HFFc6 (cell line): Measurements from ENCODE around the gene FER. TPM values are rescaled to one million over a fixed set of nuclear protein-coding genes. Genes with fewer than 3 reads are reported as not detected.
A peak's percentile ranks its signal among the peaks of the same experiment; 100 is the strongest.

Experiments used
- DNase-seq: peaks from one replicate; pipeline ENCODE4 v3.0.0-alpha.2; 2018
- H3K27ac Mint-ChIP-seq: 2 replicates; pipeline ENCODE4 v1.8.0; 2020; ENCODE audit warnings: mild to moderate bottlenecking, mixed read lengths
- H3K27me3 Mint-ChIP-seq: 2 replicates; pipeline ENCODE4 v1.8.0; 2021; ENCODE audit warnings: mild to moderate bottlenecking, moderate library complexity, mixed read lengths; ENCODE audit not compliant: insufficient read depth
- H3K36me3 Mint-ChIP-seq: 2 replicates; pipeline ENCODE4 v1.8.0; 2021; ENCODE audit warnings: low read depth, mixed read lengths
- H3K4me1 Mint-ChIP-seq: 2 replicates; pipeline ENCODE4 v1.8.0; 2020; ENCODE audit warnings: low read depth, mixed read lengths
- H3K4me3 Mint-ChIP-seq: 2 replicates; pipeline ENCODE4 v1.8.0; 2020; ENCODE audit warnings: mild to moderate bottlenecking, moderate library complexity, mixed read lengths
- H3K9me3 Mint-ChIP-seq: 2 replicates; pipeline ENCODE4 v1.8.0; 2020; ENCODE audit warnings: mild to moderate bottlenecking, mixed read lengths
- CTCF ChIP-seq: fragments of 200-600 bp; sonication (generic); IDR thresholded peaks from 2 replicates; pipeline ENCODE4 v1.5.0; 2021; ENCODE audit warnings: antibody characterized with exemption, mild to moderate bottlenecking
- total RNA-seq, 6 experiments: library from RNA; stranded (reverse); fragmentation: NEBNext Ultra II Directional; extraction: Animal tissue kit (Norgen Biotek cat#: 25700); gene quantifications; 2 replicates in 1 of 6; 3 replicates in 5 of 6; pipeline ENCODE4 v1.2.3, GENCODE V29; 2021

The FER gene
- total RNA-seq, 6 experiments from 2014 or later: 20.2 to 24.6 (median 22.9) TPM

GRCh38 chr5:108919591-108920326, 172.1 kb downstream of the FER start:
- no peak overlapping the region for H3K4me3 Mint-ChIP-seq
- no peaks in the 10 kb centered on the region for H3K36me3 Mint-ChIP-seq
- 0 out of 2 replicates have a peak, but pooled peaks cover 2% of the 10 kb centered on the region for H3K27me3 Mint-ChIP-seq
- no peaks in the 10 kb centered on the region for H3K9me3 Mint-ChIP-seq
- no peak for DNase-seq
- H3K27ac Mint-ChIP-seq: no peak overlapping the region
- H3K4me1 Mint-ChIP-seq: peaks cover 9% of the 10 kb centered on the region; the same call in 1 of the 2 replicates
- peak; percentile 71 for TF ChIP-seq CTCF

GRCh38 chr5:108924457-108924961, 176.8 kb downstream of the FER start:
- Mint-ChIP-seq H3K36me3 (no peaks in the 10 kb centered on the region), H3K9me3 (no peaks in the 10 kb centered on the region), H3K27me3 (no peaks in the 10 kb centered on the region), H3K4me1 (peaks cover 6% of the 10 kb centered on the region; the same call in 1 of the 2 replicates), H3K4me3 (no peak overlapping the region), H3K27ac (no peak overlapping the region)
- TF ChIP-seq CTCF: peak; percentile 38; the same call in 1 of the 2 replicates
- no peak for DNase-seq

- peaks cover 6% of the 10 kb centered on the region; the same call in 1 of the 2 replicates for H3K4me1 Mint-ChIP-seq
- no peaks in the 10 kb centered on the region for H3K27me3 Mint-ChIP-seq
- no peak for DNase-seq
- no peaks in the 10 kb centered on the region for H3K9me3 Mint-ChIP-seq
- no peak for TF ChIP-seq CTCF
- H3K27ac Mint-ChIP-seq: no peak overlapping the region
- H3K4me3 Mint-ChIP-seq: no peak overlapping the region
- H3K36me3 Mint-ChIP-seq: no peaks in the 10 kb centered on the region
Measured at GRCh38 chr5:108925073-108925472, 177.4 kb downstream of the FER start.

DNA sequence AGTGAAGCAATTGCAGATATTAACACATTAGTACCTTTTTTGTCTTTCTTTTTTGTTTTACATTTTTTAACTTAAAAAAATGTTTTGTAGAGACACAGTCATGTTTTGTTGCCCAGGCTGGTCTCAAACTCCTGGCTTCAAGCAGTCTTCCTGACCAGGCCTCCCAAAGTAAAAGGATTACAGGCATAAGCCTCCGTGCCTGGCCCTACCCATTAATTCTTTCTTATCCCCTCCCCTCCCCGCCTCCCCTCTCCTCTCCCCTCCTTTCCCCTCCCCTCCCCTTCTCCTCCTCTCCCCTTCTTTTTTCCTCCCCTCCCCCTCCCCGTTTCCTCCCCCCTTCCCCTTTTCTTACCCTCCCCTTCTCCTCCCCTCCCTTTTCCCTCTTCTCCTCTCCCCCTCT, 182.4 kb downstream of the FER start:
- no peak for DNase-seq
- Mint-ChIP-seq H3K4me1 (peaks cover 6% of the 10 kb centered on the region), H3K9me3 (peaks cover 13% of the 10 kb centered on the region), H3K27ac (no peak overlapping the region), H3K27me3 (no peaks in the 10 kb centered on the region), H3K36me3 (peaks cover 22% of the 10 kb centered on the region), H3K4me3 (no peak overlapping the region)
- no peak for TF ChIP-seq CTCF

GRCh38 chr5:108935611-108936010, 187.9 kb downstream of the FER start:
- no peak for DNase-seq
- Mint-ChIP-seq H3K27ac (no peak overlapping the region), H3K27me3 (no peaks in the 10 kb centered on the region), H3K4me3 (no peak overlapping the region), H3K9me3 (peaks cover 10% of the 10 kb centered on the region), H3K4me1 (peaks cover 5% of the 10 kb centered on the region; the same call in 1 of the 2 replicates), H3K36me3 (peaks cover 20% of the 10 kb centered on the region)
- no peak for TF ChIP-seq CTCF
